Subcutaneous preadipocyte (primary cell): ENCODE measurements around the gene SLC27A2. TPM values are rescaled to one million over a fixed set of nuclear protein-coding genes. Genes with fewer than 3 reads are reported as not detected.

Experiments used
- small RNA-seq: library from RNA; depleted of rRNA; stranded (forward); fragments of <200 nt; gene quantifications from one replicate; pipeline ENCODE3, GENCODE V24; 2012
- total RNA-seq: library from RNA; depleted of rRNA; stranded (reverse); fragments of >200 nt; gene quantifications from 2 replicates; pipeline ENCODE4 v1.2.3, GENCODE V29; 2012

SLC27A2 gene
- total RNA-seq, result under 0.01 TPM in 1 of 2 replicates, not detected in the other

DNA sequence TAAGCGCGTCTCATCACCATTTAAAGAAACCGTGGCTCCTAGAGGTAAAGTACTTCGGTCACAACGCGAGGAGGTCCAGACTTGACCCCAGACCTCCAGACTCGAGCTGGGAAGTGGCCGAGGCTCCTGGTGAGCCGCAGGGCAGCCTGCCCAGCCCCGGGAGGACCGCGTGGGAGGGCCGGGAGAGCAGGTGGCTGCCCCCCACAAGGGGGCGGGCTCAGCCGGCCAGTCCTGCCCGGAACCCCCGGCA is at the start of gene SLC27A2:
Gene SLC27A2, plus strand, starts transcription at position 228 of the 250 bp plus-strand sequence. CDS start 232 bp downstream, outside the sequence.

GRCh38 chr15:50265620-50266019 is 83.6 kb downstream of the SLC27A2 start, which contains the start of gene HDC:
TSS of gene HDC (minus strand) at chr15:50265726. CDS start at chr15:50265623, 103 bp downstream.

Small RNAs within 50 kb of the gene (small RNA-seq; reads per million reads assigned to genes)
- not detected for gene RF00019

Other genes with a start within 250 kb of the SLC27A2 start
- gene ATP8B4, start 63.0 kb upstream of the SLC27A2 start, total RNA-seq, result 1.4 and 2.6 TPM in 2 replicates
- not detected in 2 replicates for gene HDC, start 83.5 kb downstream of the SLC27A2 start, total RNA-seq
- gene GABPB1, start 173.0 kb downstream of the SLC27A2 start, total RNA-seq, result 26.5 and 35.2 TPM in 2 replicates
- gene USP8, start 242.2 kb downstream of the SLC27A2 start, total RNA-seq, result 37.8 and 50.4 TPM in 2 replicates